Smooth muscle cell (in vitro differentiated cells): ENCODE results near the gene NOL4L. TPM values are rescaled to one million over a fixed set of nuclear protein-coding genes. Genes with fewer than 3 reads are reported as not detected.

ENCODE experiments used
- DNase-seq: peaks from one replicate; lab custom pipeline; 2025; ENCODE audit not compliant: unreplicated experiment; lab: John Stamatoyannopoulos, UW
- H2AFZ ChIP-seq: fragments of 200-600 bp; sonication (generic); 2 replicates; pipeline ENCODE4 v1.6.0; 2016; ENCODE audit warnings: antibody characterized with exemption, low read depth, mild to moderate bottlenecking
- H3F3A ChIP-seq: fragments of 200-600 bp; sonication (generic); 2 replicates; pipeline ENCODE4 v1.6.0; 2017; ENCODE audit warnings: antibody characterized with exemption, low read depth
- H3K27ac ChIP-seq: fragments of 200-600 bp; sonication (generic); 2 replicates; pipeline ENCODE4 v1.5.1; 2016; ENCODE audit warnings: low read depth, mild to moderate bottlenecking
- H3K27me3 ChIP-seq: fragments of 200-600 bp; sonication (generic); 2 replicates; pipeline ENCODE4 v1.6.1; 2016; ENCODE audit warnings: low read depth, mild to moderate bottlenecking
- H3K36me3 ChIP-seq: fragments of 200-600 bp; sonication (generic); 2 replicates; pipeline ENCODE4 v1.5.1; 2016; ENCODE audit warnings: low read depth
- H3K4me1 ChIP-seq: fragments of 200-600 bp; sonication (generic); 2 replicates; pipeline ENCODE4 v1.5.1; 2016; ENCODE audit warnings: low read depth
- H3K4me2 ChIP-seq: fragments of 200-600 bp; sonication (generic); 2 replicates; pipeline ENCODE4 v1.6.0; 2016; ENCODE audit warnings: mild to moderate bottlenecking
- H3K4me3 ChIP-seq: fragments of 200-600 bp; sonication (generic); 2 replicates; pipeline ENCODE4 v1.5.1; 2016; ENCODE audit warnings: mild to moderate bottlenecking
- H3K79me2 ChIP-seq: fragments of 200-600 bp; sonication (generic); 2 replicates; pipeline ENCODE4 v1.6.0; 2016; ENCODE audit warnings: low read depth, mild to moderate bottlenecking
- H3K9ac ChIP-seq: fragments of 200-600 bp; sonication (generic); 2 replicates; pipeline ENCODE4 v1.6.0; 2016; ENCODE audit warnings: low read depth
- H3K9me3 ChIP-seq: fragments of 200-600 bp; sonication (generic); replicated peaks from 2 replicates; pipeline ENCODE4 v1.5.1; 2016; ENCODE audit warnings: low read depth
- H4K20me1 ChIP-seq: fragments of 200-600 bp; sonication (generic); 2 replicates; pipeline ENCODE4 v1.6.0; 2016; ENCODE audit warnings: low read depth
- CTCF ChIP-seq: fragments of 200-600 bp; sonication (generic); IDR thresholded peaks from 2 replicates; pipeline ENCODE4 v1.5.1; 2017; ENCODE audit warnings: borderline replicate concordance, mild to moderate bottlenecking, antibody characterized with exemption; ENCODE audit not compliant: insufficient read depth, poor library complexity, severe bottlenecking
- WGBS: methylation state at CpG from one replicate; pipeline ENCODE4 v1.1.7; 2016; ENCODE audit warnings: low lambda C conversion rate; 5-methylcytosine and 5-hydroxymethylcytosine counted together
- polyA plus RNA-seq: library from polyadenylated mRNA; unstranded; fragments of >200 nt; fragmentation: Nextera tagmentation; extraction: Ambion mirVana; gene quantifications from 2 replicates; pipeline ENCODE4 v1.2.1, GENCODE V29; 2016
- total RNA-seq: library from RNA; depleted of rRNA; stranded (reverse); fragments of >200 nt; gene quantifications from 2 replicates; pipeline ENCODE4 v1.2.3, GENCODE V29; 2014

NOL4L gene
- total and polyA plus RNA-seq, 2 experiments from 2014 or later, result 26.0 to 26.2 TPM

DNA sequence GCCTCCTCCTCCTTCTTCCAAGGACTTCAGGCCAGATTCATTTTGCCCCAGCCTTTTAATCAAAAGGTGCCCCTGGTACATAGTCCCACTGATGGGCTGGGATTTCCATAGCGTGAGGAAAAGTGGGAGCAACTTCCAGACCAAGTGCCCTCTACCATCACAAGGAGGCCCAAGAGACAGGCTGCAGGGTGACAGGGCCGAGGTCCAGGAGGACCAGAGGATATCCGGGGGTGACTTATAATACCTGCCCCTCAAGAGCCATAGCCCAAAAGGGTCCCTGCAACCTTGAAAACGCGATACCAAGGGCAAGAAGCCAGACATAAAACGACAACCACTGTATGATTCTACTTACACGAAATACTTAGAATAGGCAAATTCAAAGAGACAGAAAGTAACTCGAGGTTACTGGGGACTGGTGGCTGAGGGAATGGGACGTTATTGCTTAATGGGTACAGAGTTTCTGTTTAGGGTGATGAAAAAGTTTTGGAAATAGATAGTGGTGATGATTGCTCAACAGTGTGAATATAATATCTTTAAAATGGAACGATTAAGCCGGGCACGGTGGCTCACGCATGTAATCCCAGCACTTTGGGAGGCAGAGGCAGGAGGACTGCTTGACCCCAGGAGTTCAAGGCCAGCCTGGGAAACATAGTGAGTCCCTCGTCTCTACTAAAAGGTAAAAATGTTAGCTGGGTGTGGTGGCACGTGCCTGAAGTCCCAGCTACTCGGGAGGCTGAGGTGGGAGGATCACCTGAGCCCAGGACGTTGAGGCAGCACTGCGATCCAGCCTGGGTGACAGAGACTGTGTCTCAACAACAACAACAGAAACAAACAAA, 71.9 kb downstream of the NOL4L start:
- peaks cover 13% of the 10 kb centered on the region for H3K4me1 ChIP-seq
- H3K4me3 ChIP-seq, result no peak overlapping the region
- H3K79me2 ChIP-seq, result no peaks in the 10 kb centered on the region
- H3K4me2 ChIP-seq, result no peak overlapping the region
- no peaks in the 10 kb centered on the region for H3K36me3 ChIP-seq
- DNase-seq, result no peak
- H3F3A ChIP-seq, result no peaks in the 10 kb centered on the region
- no peak overlapping the region for H3K9ac ChIP-seq
- TF ChIP-seq CTCF, result no peak
- H3K9me3 ChIP-seq, result no peaks in the 10 kb centered on the region
- 96% methylated on average over 18 of the region's 18 CpGs for WGBS
- H3K27me3 ChIP-seq, result no peaks in the 10 kb centered on the region
- no peak overlapping the region for H3K27ac ChIP-seq
- no peak overlapping the region for H2AFZ ChIP-seq
- H4K20me1 ChIP-seq, result no peaks in the 10 kb centered on the region

- Histone ChIP-seq H3K27ac (no peak overlapping the region), H4K20me1 (no peaks in the 10 kb centered on the region), H3K4me3 (no peak overlapping the region), H3K79me2 (no peaks in the 10 kb centered on the region), H3K9ac (no peak overlapping the region), H3K4me2 (no peak overlapping the region), H3K27me3 (no peaks in the 10 kb centered on the region), H3K36me3 (no peaks in the 10 kb centered on the region), H3K9me3 (no peaks in the 10 kb centered on the region), H3K4me1 (peaks cover 13% of the 10 kb centered on the region), H2AFZ (no peak overlapping the region), H3F3A (no peaks in the 10 kb centered on the region)
- DNase-seq, result no peak
- TF ChIP-seq CTCF, result no peak
- WGBS, result 71% methylated on average over 3 of the region's 3 CpGs
These were observed 73.1 kb downstream of the NOL4L start for GRCh38 chr20:32512047-32512385.

DNA sequence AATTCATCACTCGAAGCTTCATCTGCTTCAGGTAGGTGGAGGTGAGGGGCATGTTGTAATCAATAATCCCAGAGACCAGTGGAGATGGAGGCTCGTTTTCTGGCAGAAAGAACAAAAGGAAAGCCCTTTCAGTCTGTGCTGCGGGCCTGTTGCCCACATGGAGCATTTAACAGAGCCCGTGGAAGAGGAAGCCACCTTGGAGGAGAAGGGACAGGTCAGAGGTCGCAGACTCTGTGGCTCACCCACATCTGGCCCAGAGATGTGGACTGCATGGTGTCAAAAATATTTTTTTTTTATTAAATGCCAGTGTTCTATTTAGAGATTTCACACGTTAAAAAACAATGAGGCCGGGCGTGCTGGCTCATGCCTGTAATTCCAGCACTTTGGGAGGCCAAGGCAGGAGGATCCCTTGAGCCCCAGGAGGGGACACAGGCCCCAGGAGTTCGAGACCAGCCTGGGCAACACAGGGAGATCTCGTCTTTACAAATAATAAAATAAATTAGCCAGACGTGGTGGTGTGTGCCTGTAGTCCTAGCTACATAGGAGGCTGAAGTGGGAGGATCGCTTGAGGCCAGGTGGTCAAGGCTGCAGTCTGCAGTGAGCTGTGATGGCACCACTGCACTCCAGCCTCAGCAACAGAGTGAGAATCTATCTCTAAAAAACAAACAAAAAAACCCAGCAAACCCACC, 73.6 kb downstream of the NOL4L start:
- no peaks in the 10 kb centered on the region for H3K9me3 ChIP-seq
- TF ChIP-seq CTCF, result no peak
- no peaks in the 10 kb centered on the region for H3F3A ChIP-seq
- H3K36me3 ChIP-seq, result no peaks in the 10 kb centered on the region
- peaks cover 13% of the 10 kb centered on the region for H3K4me1 ChIP-seq
- no peak overlapping the region for H3K27ac ChIP-seq
- WGBS, result 73% methylated on average over 12 of the region's 12 CpGs
- no peak for DNase-seq
- no peaks in the 10 kb centered on the region for H3K27me3 ChIP-seq
- H3K4me3 ChIP-seq, result no peak overlapping the region
- H4K20me1 ChIP-seq, result no peaks in the 10 kb centered on the region
- H3K79me2 ChIP-seq, result no peaks in the 10 kb centered on the region
- no peak overlapping the region for H2AFZ ChIP-seq
- peak overlapping the region; percentile 40 for H3K4me2 ChIP-seq
- H3K9ac ChIP-seq, result no peak overlapping the region
